Prostate gland (tissue), 2 donors: ENCODE data around the gene GPATCH2L. TPM values are rescaled to one million over a fixed set of nuclear protein-coding genes. Genes with fewer than 3 reads are reported as not detected.

Experiments used
- DNase-seq: peaks from one replicate; pipeline ENCODE4 v3.0.0-alpha.2; 2019; ENCODE audit warnings: low spot score
- H3K27ac ChIP-seq, 2 donors: fragments of 200-600 bp; sonication (generic); 2 replicates each; pipeline ENCODE4 v1.5.1; 2017 to 2019
- H3K27me3 ChIP-seq: fragments of 200-600 bp; sonication (generic); replicated peaks from 2 replicates; pipeline ENCODE4 v1.5.1; 2019; ENCODE audit not compliant: insufficient read depth
- H3K36me3 ChIP-seq, 2 donors: fragments of 200-600 bp; sonication (generic); 1 replicate in 1 of 2; 2 replicates in 1 of 2; pipeline versions ENCODE4 v1.5.1 to v1.8.1; 2017 to 2019
- H3K4me1 ChIP-seq: fragments of 200-600 bp; sonication (generic); replicated peaks from 2 replicates; pipeline ENCODE4 v1.5.1; 2019
- H3K4me3 ChIP-seq, 2 donors: fragments of 200-600 bp; sonication (generic); 2 replicates each; pipeline ENCODE4 v1.5.1; 2017 to 2019
- H3K9me3 ChIP-seq: fragments of 200-600 bp; sonication (generic); 2 replicates; pipeline ENCODE4 v1.5.1; 2017
- POLR2A ChIP-seq: fragments of 450-650 bp; IDR thresholded peaks from one replicate; pipeline ENCODE4 v1.6.1; 2016; ENCODE audit warnings: antibody characterized with exemption, mild to moderate bottlenecking
- POLR2AphosphoS5 ChIP-seq: sonication (generic); formaldehyde crosslinking; IDR thresholded peaks from one replicate; pipeline ENCODE4 v1.6.1; 2017; ENCODE audit warnings: antibody characterized with exemption
- WGBS: methylation state at CpG from one replicate; pipeline ENCODE4 v1.1.5; 2018; 5-methylcytosine and 5-hydroxymethylcytosine counted together
- intact Hi-C: fragments of 100-400 bp; cut with DNase I; formaldehyde crosslinking; loops from one replicate; pipeline ENCODE4 v1.14.2; 2022
- total RNA-seq, 2 donors: library from RNA; depleted of rRNA; stranded (reverse); fragments of >200 nt; gene quantifications; one replicate each; pipeline ENCODE4 v1.1.0, GENCODE V29; 2016
- TF ChIP-seq, protein P1 (sequence below), 4 experiments: fragments of 200-600 bp in 2 of 4; fragments of 450-650 bp in 2 of 4; sonication (generic) in 2 of 4; IDR thresholded peaks; 1 replicate in 3 of 4; 2 replicates in 1 of 4; pipeline ENCODE4 v1.5.1; 2016 to 2019; ENCODE audit warnings: antibody characterized with exemption in 4 of 4, mild to moderate bottlenecking in 2 of 4, moderate library complexity in 2 of 4

The GPATCH2L gene
- total RNA-seq, 2 donors from 2014 or later: 39.0 to 60.3 TPM

- TF ChIP-seq POLR2AphosphoS5 (no peak), POLR2A (no peak)
- TF ChIP-seq, protein P1, sequence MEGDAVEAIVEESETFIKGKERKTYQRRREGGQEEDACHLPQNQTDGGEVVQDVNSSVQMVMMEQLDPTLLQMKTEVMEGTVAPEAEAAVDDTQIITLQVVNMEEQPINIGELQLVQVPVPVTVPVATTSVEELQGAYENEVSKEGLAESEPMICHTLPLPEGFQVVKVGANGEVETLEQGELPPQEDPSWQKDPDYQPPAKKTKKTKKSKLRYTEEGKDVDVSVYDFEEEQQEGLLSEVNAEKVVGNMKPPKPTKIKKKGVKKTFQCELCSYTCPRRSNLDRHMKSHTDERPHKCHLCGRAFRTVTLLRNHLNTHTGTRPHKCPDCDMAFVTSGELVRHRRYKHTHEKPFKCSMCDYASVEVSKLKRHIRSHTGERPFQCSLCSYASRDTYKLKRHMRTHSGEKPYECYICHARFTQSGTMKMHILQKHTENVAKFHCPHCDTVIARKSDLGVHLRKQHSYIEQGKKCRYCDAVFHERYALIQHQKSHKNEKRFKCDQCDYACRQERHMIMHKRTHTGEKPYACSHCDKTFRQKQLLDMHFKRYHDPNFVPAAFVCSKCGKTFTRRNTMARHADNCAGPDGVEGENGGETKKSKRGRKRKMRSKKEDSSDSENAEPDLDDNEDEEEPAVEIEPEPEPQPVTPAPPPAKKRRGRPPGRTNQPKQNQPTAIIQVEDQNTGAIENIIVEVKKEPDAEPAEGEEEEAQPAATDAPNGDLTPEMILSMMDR (IDR thresholded peaks at IDR 0.05): no peak
- WGBS: 33% methylated on average over 6 of the region's 6 CpGs
- Histone ChIP-seq H3K27me3 (no peaks in the 10 kb centered on the region), H3K36me3 (no peaks in the 10 kb centered on the region), H3K4me1 (no peaks in the 10 kb centered on the region), H3K27ac (no peak overlapping the region), H3K4me3 (no peak overlapping the region), H3K9me3 (no peaks in the 10 kb centered on the region)
- DNase-seq: no peak
- intact Hi-C loops: no loop called here
Observed at GRCh38 chr14:76261371-76261811, 109.7 kb downstream of the GPATCH2L start.

DNA sequence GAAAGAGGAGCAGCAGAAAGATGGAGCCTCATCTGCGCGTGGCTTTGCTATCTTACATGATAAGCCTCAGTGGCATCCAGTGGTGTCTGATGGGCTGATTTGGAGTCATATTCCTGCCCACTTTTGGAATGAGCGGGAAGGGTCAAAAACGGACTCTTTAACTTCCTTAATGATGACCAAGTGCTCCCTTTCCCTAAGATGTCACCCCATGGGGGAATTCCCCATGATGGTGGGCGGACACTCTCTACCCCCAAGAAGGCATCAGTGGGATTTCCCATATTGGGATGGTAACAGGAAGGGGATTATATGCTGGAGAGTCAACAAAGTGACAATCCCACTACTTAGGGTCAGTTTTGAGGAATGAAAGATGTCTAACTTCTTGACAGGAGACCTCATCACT lies 110.9 kb downstream of the GPATCH2L start:
- H3K27ac ChIP-seq: no peak overlapping the region
- TF ChIP-seq, protein P1 (IDR thresholded peaks at IDR 0.05): no peak
- TF ChIP-seq POLR2AphosphoS5 (no peak), POLR2A (no peak)
- H3K4me1 ChIP-seq: no peaks in the 10 kb centered on the region
- DNase-seq: no peak
- WGBS: 98% methylated on average over 5 of the region's 5 CpGs
- intact Hi-C loops: no loop called here
- no peaks in the 10 kb centered on the region for H3K27me3 ChIP-seq
- no peaks in the 10 kb centered on the region for H3K9me3 ChIP-seq
- no peaks in the 10 kb centered on the region for H3K36me3 ChIP-seq
- no peak overlapping the region for H3K4me3 ChIP-seq

Other genes with a start within 250 kb of the GPATCH2L start
- gene TGFB3, start 169.9 kb upstream of the GPATCH2L start, total RNA-seq: 100 to 1,000 TPM; 136 to 140 TPM
- 10 to 100 TPM; 43.1 to 55.9 TPM for gene IFT43, start 166.2 kb upstream of the GPATCH2L start, total RNA-seq
- under 1 TPM in 1 of 2 donors, not detected in 1; 0.32 TPM for gene ESRRB, start 224.2 kb downstream of the GPATCH2L start, total RNA-seq